AG04449 (cell line): ENCODE results near the gene USP49.
"Not testable (repeated sequence)": the region's sequence is repeated elsewhere in the genome, so short reads cannot be mapped to it uniquely, and the experiment has no call there.

Source experiments
- CTCF ChIA-PET: fragments of 350-600 bp; formaldehyde crosslinking; extraction: SDS; loops from one replicate; lab custom pipeline; 2021; ENCODE audit warnings: antibody characterized with exemption; lab: Yijun Ruan, JAX
- POLR2A ChIA-PET: fragments of 400-600, 350-600 bp; formaldehyde crosslinking; extraction: SDS; loops from one replicate; lab custom pipeline; 2020; ENCODE audit warnings: antibody characterized with exemption, inconsistent platforms; lab: Yijun Ruan, JAX
- DNase-seq: peaks from one replicate; pipeline ENCODE4 v3.0.0-alpha.2; 2010; ENCODE audit warnings: low read depth, low spot score
- H3K4me3 ChIP-seq: 2 replicates; pipeline ENCODE4 v1.5.1; 2011; ENCODE audit warnings: low read depth, mild to moderate bottlenecking, control low read depth, low read length
- TF ChIP-seq, protein P1 (sequence below): IDR thresholded peaks from one replicate; pipeline ENCODE4 v1.5.1; 2011; ENCODE audit warnings: mild to moderate bottlenecking, moderate library complexity, low read length, control low read depth, inconsistent platforms; ENCODE audit not compliant: insufficient read depth; ENCODE audit errors: missing control alignments

The USP49 gene

DNA sequence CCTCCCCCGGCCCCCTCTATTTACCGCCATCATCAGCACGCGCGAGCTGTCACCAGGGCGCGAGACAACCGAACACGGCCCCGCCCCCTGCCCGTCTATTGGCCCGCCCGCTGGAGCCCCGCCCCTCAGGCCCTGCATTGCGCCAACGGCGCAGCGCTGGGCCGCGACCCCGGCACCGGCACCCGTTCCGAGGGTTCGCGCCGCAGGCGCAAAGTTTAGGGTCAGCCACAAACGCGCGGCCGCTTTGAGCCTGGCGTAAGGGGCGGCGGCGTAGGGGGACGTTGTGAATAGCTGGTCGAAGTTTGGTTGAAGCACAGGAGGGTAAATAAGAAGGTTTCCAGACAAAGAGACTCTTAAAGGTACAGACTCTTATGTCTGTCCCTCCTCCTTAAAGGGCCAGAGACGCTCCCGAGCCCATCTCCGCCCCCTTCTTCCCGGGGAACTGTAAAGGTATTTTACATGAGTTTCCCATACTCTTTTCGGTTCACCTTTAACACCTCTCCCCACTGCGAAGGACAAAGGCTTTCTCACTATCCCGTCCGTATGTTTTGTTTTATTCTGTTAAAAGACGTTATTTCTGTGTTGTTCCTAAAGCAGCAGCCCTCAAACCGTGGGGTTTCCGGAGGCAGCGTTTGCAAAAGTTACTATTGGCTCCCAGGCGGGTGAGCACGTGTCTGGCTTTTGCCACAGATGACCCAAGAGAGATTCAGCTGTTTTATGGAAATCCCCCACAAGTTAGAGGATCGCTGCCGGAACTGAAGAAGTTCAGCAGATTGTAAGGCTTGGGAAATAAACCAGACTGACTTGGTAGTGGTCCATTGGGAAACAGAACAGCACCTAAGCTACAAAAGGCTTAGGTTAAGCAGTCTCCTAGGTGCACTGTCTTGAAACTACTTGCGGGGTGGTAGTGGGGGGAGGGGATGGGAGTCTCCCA, at the start of gene USP49:
Gene USP49, minus strand, starts transcription at position 76 of the 934 bp plus-strand sequence. CDS start 88,392 bp downstream, outside the sequence.
- CTCF ChIA-PET, result interaction anchor here (0.6 to 1.6 kb wide), 7 partner anchors 22 to 149 kb away, joined by 3 to 8 read pairs (median 3); partner anchors contain the start of genes BYSL and MED20
- H3K4me3 ChIP-seq, result peak within 1 kb of the TSS; percentile 79
- POLR2A ChIA-PET, result interaction anchor here (0.6 to 1.0 kb wide), 4 partner anchors 12 to 133 kb away, joined by 3 to 4 read pairs (median 3); no protein-coding TSS in a partner anchor
- TF ChIP-seq, protein P1, sequence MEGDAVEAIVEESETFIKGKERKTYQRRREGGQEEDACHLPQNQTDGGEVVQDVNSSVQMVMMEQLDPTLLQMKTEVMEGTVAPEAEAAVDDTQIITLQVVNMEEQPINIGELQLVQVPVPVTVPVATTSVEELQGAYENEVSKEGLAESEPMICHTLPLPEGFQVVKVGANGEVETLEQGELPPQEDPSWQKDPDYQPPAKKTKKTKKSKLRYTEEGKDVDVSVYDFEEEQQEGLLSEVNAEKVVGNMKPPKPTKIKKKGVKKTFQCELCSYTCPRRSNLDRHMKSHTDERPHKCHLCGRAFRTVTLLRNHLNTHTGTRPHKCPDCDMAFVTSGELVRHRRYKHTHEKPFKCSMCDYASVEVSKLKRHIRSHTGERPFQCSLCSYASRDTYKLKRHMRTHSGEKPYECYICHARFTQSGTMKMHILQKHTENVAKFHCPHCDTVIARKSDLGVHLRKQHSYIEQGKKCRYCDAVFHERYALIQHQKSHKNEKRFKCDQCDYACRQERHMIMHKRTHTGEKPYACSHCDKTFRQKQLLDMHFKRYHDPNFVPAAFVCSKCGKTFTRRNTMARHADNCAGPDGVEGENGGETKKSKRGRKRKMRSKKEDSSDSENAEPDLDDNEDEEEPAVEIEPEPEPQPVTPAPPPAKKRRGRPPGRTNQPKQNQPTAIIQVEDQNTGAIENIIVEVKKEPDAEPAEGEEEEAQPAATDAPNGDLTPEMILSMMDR, result no peak
- DNase-seq, result peak; percentile 49

DNA sequence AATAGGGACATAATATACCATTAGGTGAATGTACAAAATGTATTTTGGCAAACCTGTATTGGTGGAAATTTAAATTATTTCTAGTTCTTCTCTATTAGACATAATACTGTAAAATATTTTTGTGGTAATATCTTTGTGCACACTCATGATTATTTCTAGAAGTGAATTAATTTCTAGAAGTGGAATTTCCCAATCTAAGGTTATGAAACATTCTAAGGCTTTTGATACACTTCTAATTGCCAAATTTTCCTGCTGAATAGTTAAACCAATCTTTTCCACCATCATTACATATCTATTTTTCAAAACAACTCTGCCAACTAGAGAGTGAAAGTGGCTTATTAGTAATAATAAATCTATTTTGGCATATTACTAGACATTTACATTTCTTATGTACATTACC, 48.3 kb upstream of the USP49 start:
- POLR2A ChIA-PET, result no interaction called here
- CTCF ChIA-PET, result interaction anchor here (0.6 to 15.2 kb wide), 9 partner anchors 8 to 168 kb away, joined by 3 to 341 read pairs (median 4); partner anchors contain the start of genes BYSL, MED20 and TOMM6
- no peak for DNase-seq
- no peak overlapping the region for H3K4me3 ChIP-seq
- TF ChIP-seq, protein P1, result no peak

DNA sequence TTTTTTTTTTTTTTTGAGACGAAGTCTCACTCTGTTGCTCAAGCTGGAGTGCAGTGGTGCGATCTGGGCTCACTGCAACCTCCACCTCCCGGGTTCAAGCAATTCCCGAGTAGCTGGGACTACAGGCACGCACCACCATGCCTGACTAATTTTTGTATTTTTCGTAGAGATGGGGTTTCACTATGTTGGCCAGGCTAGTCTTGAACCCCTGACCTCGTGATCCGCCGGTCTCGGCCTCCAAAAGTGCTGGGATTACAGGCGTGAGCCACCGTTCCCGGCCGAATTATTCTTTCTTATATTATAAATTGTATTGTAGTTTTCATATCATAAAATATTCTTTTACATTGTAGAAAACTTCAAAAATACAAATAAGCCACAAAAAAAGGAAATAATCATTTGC, 47.7 kb upstream of the USP49 start:
- ChIA-PET POLR2A (interaction anchor here (1.1 kb wide), 1 partner anchor 155 kb away, joined by 5 read pairs; the partner anchor contains the start of gene TOMM6), CTCF (interaction anchor here (1.7 to 15.2 kb wide), 5 partner anchors 17 to 157 kb away, joined by 6 to 341 read pairs (median 94); partner anchors contain the start of genes BYSL, MED20 and TOMM6)
- H3K4me3 ChIP-seq, DNase-seq: not testable (repeated sequence)

DNA sequence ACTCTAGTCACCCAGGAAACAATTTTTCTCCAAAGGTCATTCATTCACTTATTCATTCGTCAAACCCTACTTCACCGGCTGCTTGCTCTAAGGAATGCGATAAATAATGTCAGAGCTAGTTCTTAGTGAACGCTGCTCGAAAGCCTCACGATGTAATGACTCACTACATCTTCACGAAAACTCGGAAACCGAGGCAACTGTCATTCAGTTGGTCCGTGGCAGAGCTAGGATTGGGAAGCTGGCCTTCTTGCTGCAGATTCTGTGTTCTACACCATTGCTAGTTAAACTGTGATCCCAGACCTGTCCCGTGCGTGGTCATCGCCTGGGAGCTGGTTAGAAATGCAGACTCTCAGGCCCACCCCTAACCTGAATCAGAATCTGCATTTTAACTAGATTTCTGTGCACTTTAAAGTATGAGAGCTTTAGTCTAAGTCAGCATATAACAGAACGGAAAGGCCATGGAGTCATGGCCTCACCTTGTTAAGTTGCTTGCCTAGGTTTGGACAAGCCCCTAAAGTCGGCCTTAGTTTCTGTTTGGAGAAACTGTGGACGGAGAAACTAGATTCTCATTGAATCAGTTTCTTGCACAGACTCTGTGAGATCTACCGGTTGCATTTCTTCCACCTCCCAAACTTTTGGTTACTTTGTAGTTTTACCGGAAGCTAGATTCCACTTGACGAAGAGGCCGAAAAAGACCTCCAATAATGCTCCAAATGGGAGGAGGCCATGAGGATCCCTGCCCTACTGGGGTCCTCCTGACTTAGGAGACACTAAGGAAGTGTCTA, 47.1 kb upstream of the USP49 start:
- POLR2A ChIA-PET, result interaction anchor here (0.6 to 1.1 kb wide), 2 partner anchors 9 to 155 kb away, joined by 3 to 5 read pairs; partner anchors contain the start of gene TOMM6
- no peak for DNase-seq
- peak overlapping the region; percentile 96 for H3K4me3 ChIP-seq
- CTCF ChIA-PET, result interaction anchor here (0.6 to 15.2 kb wide), 6 partner anchors 16 to 156 kb away, joined by 5 to 341 read pairs (median 50); partner anchors contain the start of genes BYSL, MED20 and TOMM6
- TF ChIP-seq, protein P1, result no peak

DNA sequence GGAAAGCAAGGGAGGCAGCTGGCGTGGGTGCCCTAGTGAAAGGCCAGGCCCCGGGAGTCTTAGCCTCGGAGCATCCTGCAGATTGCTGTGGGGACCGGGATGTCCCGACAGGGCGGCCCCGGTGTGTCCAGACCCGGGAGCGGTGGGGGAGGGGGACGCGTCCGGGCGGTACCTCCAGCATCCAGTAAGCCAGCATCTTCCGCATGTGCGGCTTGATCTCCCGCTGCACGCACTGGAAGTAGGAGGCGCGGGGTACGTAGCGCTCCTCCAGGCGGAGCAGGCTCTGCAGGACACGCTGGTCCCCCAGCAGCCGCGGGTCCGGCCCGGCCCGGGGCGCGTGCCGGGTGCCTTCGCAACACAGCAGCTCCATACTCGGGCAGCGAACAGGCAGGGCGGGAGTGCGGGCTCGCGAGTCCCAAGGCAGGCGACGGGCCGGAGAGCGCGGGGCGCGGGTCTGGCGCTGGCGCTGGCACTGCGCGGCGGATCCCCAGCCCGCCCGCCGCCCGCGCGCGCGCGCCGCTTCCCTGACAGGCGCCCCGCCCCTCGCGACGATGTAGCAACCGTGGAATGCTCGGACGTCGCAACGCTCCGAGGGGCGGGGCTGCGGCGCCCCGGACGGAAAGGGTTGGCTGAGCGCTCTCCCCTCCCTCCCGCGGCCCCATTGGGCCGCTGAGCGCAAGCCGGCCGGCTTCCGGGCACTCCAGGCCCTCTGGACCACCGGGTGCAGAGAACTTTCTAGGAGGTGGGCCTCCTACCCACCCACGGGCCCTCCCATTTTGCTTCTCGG, 46.3 kb upstream of the USP49 start, which contains the start of gene CCND3:
Gene CCND3, minus strand, starts transcription at position 529 of the 787 bp plus-strand sequence. Its CDS starts 159 bp downstream, at position 370.
- TF ChIP-seq, protein P1, result no peak
- POLR2A ChIA-PET, result interaction anchor here (0.6 to 1.1 kb wide), 2 partner anchors 9 to 154 kb away, joined by 3 to 5 read pairs; partner anchors contain the start of gene TOMM6
- DNase-seq, result no peak
- CTCF ChIA-PET, result interaction anchor here (0.6 to 15.2 kb wide), 6 partner anchors 9 to 155 kb away, joined by 3 to 341 read pairs (median 50); partner anchors contain the start of genes BYSL, MED20 and TOMM6
- peak within 1 kb of the TSS; percentile 96 for H3K4me3 ChIP-seq
